Measurements from ENCODE around the gene FAXDC2. TPM values are rescaled to one million over a fixed set of nuclear protein-coding genes. Genes with fewer than 3 reads are reported as not detected.

FAXDC2 gene
- total RNA-seq, 2 donors from 2014 or later, result 43.9 to 70.5 TPM

DNA sequence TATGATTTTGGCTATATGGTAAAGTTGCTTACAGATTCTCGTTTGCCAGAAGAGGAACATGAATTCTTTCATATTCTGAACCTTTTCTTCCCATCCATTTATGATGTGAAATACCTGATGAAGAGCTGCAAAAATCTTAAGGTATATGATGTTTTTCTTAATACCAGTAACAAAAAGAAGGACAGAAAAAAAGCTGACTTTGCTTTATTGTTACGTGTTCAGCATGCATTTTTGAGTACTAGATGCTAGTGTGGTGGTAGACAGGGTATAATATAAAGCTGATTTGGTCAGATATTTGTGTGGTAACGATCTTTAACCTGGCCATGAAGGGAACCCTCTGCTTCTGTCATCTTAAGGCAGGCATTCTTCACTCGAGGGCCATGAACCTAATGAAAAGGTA, 21.3 kb upstream of the FAXDC2 start:
- Histone ChIP-seq H3K27ac (peak overlapping the region; percentile 86 to 88), H3K4me1 (ENCODE audit: control insufficient read depth in 1 of 2, low read depth in 2 of 2) (peaks cover 4 to 26% of the 10 kb centered on the region in 2 donors), H3K9me3 (no peaks in the 10 kb centered on the region), H3K27me3 (replicated peaks; ENCODE audit: insufficient read depth) (no peaks in the 10 kb centered on the region), H3K36me3 (peaks cover 45% of the 10 kb centered on the region), H3K4me3 (no peak overlapping the region)
- ATAC-seq (ENCODE audit: insufficient number of reproducible peaks, low FRiP score, low read depth) (no peak), DNase-seq (ENCODE audit: low spot score) (no peak)
- TF ChIP-seq, protein P1, sequence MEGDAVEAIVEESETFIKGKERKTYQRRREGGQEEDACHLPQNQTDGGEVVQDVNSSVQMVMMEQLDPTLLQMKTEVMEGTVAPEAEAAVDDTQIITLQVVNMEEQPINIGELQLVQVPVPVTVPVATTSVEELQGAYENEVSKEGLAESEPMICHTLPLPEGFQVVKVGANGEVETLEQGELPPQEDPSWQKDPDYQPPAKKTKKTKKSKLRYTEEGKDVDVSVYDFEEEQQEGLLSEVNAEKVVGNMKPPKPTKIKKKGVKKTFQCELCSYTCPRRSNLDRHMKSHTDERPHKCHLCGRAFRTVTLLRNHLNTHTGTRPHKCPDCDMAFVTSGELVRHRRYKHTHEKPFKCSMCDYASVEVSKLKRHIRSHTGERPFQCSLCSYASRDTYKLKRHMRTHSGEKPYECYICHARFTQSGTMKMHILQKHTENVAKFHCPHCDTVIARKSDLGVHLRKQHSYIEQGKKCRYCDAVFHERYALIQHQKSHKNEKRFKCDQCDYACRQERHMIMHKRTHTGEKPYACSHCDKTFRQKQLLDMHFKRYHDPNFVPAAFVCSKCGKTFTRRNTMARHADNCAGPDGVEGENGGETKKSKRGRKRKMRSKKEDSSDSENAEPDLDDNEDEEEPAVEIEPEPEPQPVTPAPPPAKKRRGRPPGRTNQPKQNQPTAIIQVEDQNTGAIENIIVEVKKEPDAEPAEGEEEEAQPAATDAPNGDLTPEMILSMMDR (IDR thresholded peaks at IDR 0.05), result no peak

DNA sequence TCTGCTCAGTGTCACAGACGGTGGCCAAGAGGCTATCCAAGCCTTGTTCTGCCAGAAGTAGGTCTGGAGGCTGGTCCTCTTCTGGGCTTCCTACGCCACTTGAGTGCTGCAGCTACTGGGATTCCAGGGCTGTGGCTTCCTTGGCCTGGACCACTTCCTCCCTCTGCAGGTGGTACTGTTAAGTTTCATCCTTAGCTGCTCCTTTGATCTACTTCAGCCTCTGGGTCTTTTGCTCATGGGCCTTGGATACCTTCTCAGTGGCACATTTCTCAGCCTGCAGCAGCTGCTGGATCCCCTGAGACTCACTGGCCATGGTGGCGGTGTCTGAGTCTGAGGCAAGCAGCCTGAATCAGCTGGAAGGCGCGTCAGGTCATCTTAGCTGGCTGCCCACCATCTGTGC, 18.3 kb upstream of the FAXDC2 start:
- Histone ChIP-seq H3K36me3 (peaks cover 27% of the 10 kb centered on the region), H3K4me3 (no peak overlapping the region), H3K27me3 (replicated peaks; ENCODE audit: insufficient read depth) (no peaks in the 10 kb centered on the region), H3K27ac (no peak overlapping the region), H3K4me1 (ENCODE audit: control insufficient read depth in 1 of 2, low read depth in 2 of 2) (peaks cover 10 to 25% of the 10 kb centered on the region in 2 donors), H3K9me3 (no peaks in the 10 kb centered on the region)
- ATAC-seq (ENCODE audit: insufficient number of reproducible peaks, low FRiP score, low read depth) (no peak), DNase-seq (ENCODE audit: low spot score) (no peak)
- TF ChIP-seq, protein P1 (IDR thresholded peaks at IDR 0.05), result no peak

DNA sequence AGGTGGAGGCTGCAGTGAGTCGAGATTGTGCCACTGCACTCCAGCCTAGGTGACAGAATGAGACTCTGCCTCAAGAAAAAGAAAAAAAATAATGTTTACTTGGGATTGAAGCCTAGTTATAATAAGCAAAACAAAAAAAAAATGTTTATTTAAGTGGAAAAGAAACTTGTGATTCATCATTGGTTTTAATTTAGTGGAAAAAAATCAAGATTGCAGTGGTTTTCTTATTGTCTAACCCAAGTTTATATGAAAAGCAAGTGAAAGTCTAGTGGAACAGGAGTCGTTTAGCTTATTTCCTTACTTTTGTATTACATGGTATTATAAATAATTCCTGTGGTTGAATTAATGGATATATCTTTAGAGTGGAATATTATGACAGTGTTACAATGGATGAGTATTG, 16.4 kb upstream of the FAXDC2 start:
- DNase-seq (ENCODE audit: low spot score) (no peak), ATAC-seq (ENCODE audit: insufficient number of reproducible peaks, low FRiP score, low read depth) (peak; percentile 43)
- H3K27me3 ChIP-seq (replicated peaks; ENCODE audit: insufficient read depth), result no peaks in the 10 kb centered on the region
- no peak overlapping the region for H3K4me3 ChIP-seq
- TF ChIP-seq, protein P1 (IDR thresholded peaks at IDR 0.05), result no peak
- peak overlapping the region in 1 of 2 donors; percentile 48 for H3K27ac ChIP-seq
- no peaks in the 10 kb centered on the region for H3K9me3 ChIP-seq
- peaks cover 27% of the 10 kb centered on the region for H3K36me3 ChIP-seq
- peaks cover 21 to 30% of the 10 kb centered on the region in 2 donors for H3K4me1 ChIP-seq (ENCODE audit: control insufficient read depth in 1 of 2, low read depth in 2 of 2)

DNA sequence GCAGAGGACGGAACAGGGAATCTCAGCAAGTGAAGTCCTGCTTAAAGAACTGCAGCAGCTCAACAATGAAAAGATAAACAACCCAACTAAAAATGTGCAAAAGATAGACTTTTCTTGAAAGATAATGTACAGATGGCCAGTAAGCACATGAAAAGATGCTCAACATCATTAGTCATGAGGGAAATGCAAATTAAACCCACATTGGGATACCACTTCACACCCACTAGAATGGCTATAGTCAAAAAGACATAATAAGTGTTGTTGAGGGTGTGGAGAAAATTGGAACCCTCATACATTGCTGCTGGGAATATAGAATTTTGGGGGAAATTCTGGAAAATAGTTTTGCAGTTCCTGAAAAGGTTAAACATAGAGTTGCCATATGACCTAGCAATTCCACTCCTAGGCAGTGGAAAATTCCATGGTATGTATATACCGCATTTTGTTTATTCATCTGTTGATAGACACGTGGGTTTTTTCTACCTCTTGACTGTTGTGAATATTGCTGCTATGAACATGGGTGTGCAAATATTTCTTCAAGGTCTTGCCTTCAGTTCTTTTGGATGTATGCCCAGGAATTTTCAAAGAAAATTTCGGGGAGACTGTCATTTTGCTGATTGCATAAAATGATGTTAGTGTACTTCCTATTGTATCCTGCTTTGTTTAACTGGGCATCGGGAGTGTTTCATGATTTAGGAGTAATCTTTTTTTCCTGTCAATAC, 15.2 kb upstream of the FAXDC2 start:
- TF ChIP-seq, protein P1 (IDR thresholded peaks at IDR 0.05), result no peak
- Histone ChIP-seq H3K4me3 (no peak overlapping the region), H3K27me3 (replicated peaks; ENCODE audit: insufficient read depth) (no peaks in the 10 kb centered on the region), H3K27ac (peak overlapping the region in 1 of 2 donors; percentile 48), H3K9me3 (no peaks in the 10 kb centered on the region), H3K4me1 (ENCODE audit: control insufficient read depth in 1 of 2, low read depth in 2 of 2) (peaks cover 33 to 42% of the 10 kb centered on the region in 2 donors), H3K36me3 (peaks cover 17% of the 10 kb centered on the region)
- ATAC-seq (ENCODE audit: insufficient number of reproducible peaks, low FRiP score, low read depth), result no peak
- DNase-seq (ENCODE audit: low spot score), result no peak

DNA sequence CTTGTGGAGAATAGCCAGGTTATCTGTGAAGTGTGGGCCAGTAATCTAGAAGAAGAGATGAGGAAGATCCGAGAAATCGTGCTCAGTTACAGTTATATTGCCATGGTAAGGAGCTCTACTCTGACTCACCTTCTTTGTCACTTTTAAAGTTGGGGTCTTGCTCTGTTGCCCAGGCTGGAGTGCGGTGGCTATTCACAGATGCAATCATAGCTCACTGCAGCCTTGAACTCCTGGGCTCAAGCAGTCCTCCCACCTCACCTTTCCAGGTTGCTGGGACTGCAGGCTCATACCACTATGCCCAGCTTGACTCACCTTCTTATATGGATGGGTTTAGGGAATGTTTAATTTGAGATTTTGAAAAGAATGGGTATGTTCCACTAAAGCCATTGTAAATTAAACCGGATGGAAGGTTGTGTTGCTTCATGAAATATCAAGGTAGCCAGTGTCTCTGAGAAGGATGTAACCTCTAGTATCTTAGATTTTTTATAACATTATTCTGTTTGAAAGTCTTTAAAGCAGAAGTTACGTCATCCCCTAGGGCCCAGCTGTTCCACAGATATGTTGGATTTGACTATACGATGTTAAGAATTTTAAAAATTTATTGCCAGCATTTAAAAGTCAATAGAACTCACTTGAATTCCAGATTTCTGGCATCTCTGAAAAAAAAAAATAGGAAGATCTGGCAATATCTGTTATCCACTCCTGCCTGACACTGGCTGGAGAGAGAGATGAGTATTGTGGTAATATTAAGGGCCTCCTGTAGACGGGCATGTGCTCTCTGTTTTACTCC, 13.1 kb upstream of the FAXDC2 start:
- ATAC-seq (ENCODE audit: insufficient number of reproducible peaks, low FRiP score, low read depth), result no peak
- H3K4me1 ChIP-seq (ENCODE audit: control insufficient read depth in 1 of 2, low read depth in 2 of 2), result peaks cover 41 to 51% of the 10 kb centered on the region in 2 donors
- no peak overlapping the region for H3K27ac ChIP-seq
- no peaks in the 10 kb centered on the region for H3K9me3 ChIP-seq
- H3K4me3 ChIP-seq, result no peak overlapping the region
- peaks cover 15% of the 10 kb centered on the region for H3K36me3 ChIP-seq
- no peaks in the 10 kb centered on the region for H3K27me3 ChIP-seq (replicated peaks; ENCODE audit: insufficient read depth)
- no peak for DNase-seq (ENCODE audit: low spot score)
- TF ChIP-seq, protein P1 (IDR thresholded peaks at IDR 0.05), result no peak

Data from thoracic aorta (tissue), 2 donors.